Activated CD4-positive, alpha-beta T cell treated with anti-CD3 and anti-CD28 coated beads, Interleukin-2, Interleukin-6, amounts not matched to agents 100 ng/mL and 50 ng/mL, durations not matched to agents 16 hours and 8 hours (primary cell): ENCODE results near the gene CYP20A1.
"Not testable (repeated sequence)": the region's sequence is repeated elsewhere in the genome, so short reads cannot be mapped to it uniquely, and the experiment has no call there.

Experiments
- DNase-seq: peaks from one replicate; pipeline ENCODE4 v3.0.0-alpha.2; 2020

CYP20A1 gene

GRCh38 chr2:203238704-203239526, at the start of gene CYP20A1:
CYP20A1 (plus strand) TSS chr2:203239018; CDS start chr2:203239063, 45 bp downstream.
- peak; percentile 98 for DNase-seq

- DNase-seq = not testable (repeated sequence)
Observed at GRCh38 chr2:203190547-203190946, 48.3 kb upstream of the CYP20A1 start.

- not testable (repeated sequence) for DNase-seq
Observed at GRCh38 chr2:203191026-203191425, 47.8 kb upstream of the CYP20A1 start.

- DNase-seq = peak; percentile 65
Observed at GRCh38 chr2:203191961-203192360, 46.9 kb upstream of the CYP20A1 start.

GRCh38 chr2:203195331-203196036, 43.3 kb upstream of the CYP20A1 start:
- no peak for DNase-seq

- DNase-seq = no peak
Observed at GRCh38 chr2:203200866-203201265, 38.0 kb upstream of the CYP20A1 start.

GRCh38 chr2:203201426-203201825, 37.4 kb upstream of the CYP20A1 start:
- no peak for DNase-seq

GRCh38 chr2:203209538-203209937, 29.3 kb upstream of the CYP20A1 start:
- DNase-seq = no peak

- DNase-seq = peak; percentile 39
Observed at GRCh38 chr2:203225423-203226039, 13.3 kb upstream of the CYP20A1 start.

GRCh38 chr2:203229674-203230073, 9.1 kb upstream of the CYP20A1 start:
- DNase-seq = not testable (repeated sequence)

- DNase-seq = no peak
Observed at GRCh38 chr2:203237346-203238238, 1.2 kb upstream of the CYP20A1 start.

GRCh38 chr2:203238292-203238703, 520 bp upstream of the CYP20A1 start:
- DNase-seq = no peak

- DNase-seq = no peak
Observed at GRCh38 chr2:203240491-203240890, 1.7 kb downstream of the CYP20A1 start.

- DNase-seq = no peak
Observed at GRCh38 chr2:203242518-203242917, 3.7 kb downstream of the CYP20A1 start.

GRCh38 chr2:203246646-203247045, 7.8 kb downstream of the CYP20A1 start:
- no peak for DNase-seq

GRCh38 chr2:203252818-203253217, 14.0 kb downstream of the CYP20A1 start:
- no peak for DNase-seq

GRCh38 chr2:203253422-203254095, 14.7 kb downstream of the CYP20A1 start:
- DNase-seq = not testable (repeated sequence)

GRCh38 chr2:203261326-203262159, 22.7 kb downstream of the CYP20A1 start:
- no peak for DNase-seq

GRCh38 chr2:203279288-203279687, 40.5 kb downstream of the CYP20A1 start:
- DNase-seq = no peak

- no peak for DNase-seq
Observed at GRCh38 chr2:203280428-203281064, 41.7 kb downstream of the CYP20A1 start.
